GM19438 (cell line): ENCODE data around the gene DHCR24.
"Not testable (repeated sequence)": the region's sequence is repeated elsewhere in the genome, so short reads cannot be mapped to it uniquely, and the experiment has no call there.

Source experiments
- ATAC-seq: cut with Tn5 transposase; IDR thresholded peaks from one replicate; pipeline ENCODE4 v1.9.1; 2021; ENCODE audit warnings: low read depth; ENCODE audit not compliant: unreplicated experiment

Gene DHCR24, protein sequence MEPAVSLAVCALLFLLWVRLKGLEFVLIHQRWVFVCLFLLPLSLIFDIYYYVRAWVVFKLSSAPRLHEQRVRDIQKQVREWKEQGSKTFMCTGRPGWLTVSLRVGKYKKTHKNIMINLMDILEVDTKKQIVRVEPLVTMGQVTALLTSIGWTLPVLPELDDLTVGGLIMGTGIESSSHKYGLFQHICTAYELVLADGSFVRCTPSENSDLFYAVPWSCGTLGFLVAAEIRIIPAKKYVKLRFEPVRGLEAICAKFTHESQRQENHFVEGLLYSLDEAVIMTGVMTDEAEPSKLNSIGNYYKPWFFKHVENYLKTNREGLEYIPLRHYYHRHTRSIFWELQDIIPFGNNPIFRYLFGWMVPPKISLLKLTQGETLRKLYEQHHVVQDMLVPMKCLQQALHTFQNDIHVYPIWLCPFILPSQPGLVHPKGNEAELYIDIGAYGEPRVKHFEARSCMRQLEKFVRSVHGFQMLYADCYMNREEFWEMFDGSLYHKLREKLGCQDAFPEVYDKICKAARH

GRCh38 chr1:54886724-54887664, at the start of gene DHCR24:
Gene DHCR24, minus strand, starts transcription at chr1:54887195. Its CDS starts 76 bp downstream, at chr1:54887119.
- ATAC-seq: peak; percentile 85

- no peak for ATAC-seq
These were observed 49.8 kb upstream of the DHCR24 start for GRCh38 chr1:54936791-54937190.

GRCh38 chr1:54934869-54935268, 47.9 kb upstream of the DHCR24 start:
- ATAC-seq: no peak

DNA sequence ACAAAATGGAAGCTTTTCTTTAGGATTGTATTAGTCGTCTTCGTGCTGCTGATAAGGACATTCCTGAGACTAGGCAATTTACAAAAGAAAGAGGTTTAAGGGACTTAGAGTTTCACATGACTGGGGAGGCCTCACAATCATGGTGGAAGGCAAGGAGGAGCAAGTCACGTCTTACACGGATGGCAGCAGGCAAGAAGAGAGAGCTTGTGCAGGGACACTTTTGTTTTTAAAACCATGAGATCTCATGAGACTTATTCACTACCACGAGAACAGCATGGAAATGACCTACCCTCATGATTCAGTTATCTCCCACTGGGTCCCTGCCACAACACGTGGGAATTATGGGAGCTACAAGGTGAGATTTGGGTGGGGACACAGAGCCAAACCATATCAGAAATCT, 47.1 kb upstream of the DHCR24 start:
- ATAC-seq: not testable (repeated sequence)

DNA sequence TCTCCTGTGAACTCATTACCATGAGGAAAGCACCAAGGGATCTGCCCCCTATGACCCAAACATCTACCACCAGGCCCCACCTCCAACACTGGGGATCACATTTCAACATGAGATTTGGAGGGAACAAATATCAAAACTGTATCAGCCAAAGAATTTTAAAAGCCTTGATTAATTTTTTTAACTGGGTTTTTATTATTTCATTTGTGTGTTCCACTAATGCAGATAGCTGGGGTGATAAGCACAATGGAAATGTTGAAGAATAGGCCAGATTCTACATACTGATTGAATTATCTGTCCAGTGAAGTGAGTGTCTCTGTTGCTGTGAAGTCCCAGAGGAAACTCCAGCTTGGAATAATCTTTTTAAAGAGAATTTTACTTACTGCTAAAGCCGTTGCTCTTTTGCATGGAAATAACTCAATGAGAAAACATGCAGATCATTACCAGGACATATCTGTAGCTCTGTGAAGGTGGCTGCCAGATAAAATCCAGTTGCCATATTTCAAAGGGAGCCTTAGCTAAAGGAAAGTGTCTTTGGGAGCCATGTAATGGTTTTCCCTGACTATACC, 44.4 kb upstream of the DHCR24 start:
- no peak for ATAC-seq

DNA sequence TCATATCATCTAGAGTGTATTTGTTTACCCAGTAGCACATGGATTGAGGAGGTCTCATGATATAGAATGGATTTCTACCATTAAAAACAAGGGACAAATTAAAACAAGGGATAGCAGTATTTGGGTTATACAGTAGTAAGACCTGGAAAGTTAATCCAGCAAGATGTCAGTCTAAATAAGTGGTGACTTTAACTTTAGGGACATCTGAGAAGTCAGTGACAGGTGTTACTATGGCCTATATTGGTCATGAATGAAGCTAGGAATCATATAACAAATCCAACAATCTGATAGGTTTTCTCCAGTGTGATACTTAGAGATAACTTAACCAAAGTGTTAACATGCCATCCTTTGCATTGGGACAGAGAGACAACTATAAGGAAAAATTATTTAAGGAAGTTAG, 42.7 kb upstream of the DHCR24 start:
- no peak for ATAC-seq

GRCh38 chr1:54928327-54928726, 41.3 kb upstream of the DHCR24 start:
- ATAC-seq: no peak

DNA sequence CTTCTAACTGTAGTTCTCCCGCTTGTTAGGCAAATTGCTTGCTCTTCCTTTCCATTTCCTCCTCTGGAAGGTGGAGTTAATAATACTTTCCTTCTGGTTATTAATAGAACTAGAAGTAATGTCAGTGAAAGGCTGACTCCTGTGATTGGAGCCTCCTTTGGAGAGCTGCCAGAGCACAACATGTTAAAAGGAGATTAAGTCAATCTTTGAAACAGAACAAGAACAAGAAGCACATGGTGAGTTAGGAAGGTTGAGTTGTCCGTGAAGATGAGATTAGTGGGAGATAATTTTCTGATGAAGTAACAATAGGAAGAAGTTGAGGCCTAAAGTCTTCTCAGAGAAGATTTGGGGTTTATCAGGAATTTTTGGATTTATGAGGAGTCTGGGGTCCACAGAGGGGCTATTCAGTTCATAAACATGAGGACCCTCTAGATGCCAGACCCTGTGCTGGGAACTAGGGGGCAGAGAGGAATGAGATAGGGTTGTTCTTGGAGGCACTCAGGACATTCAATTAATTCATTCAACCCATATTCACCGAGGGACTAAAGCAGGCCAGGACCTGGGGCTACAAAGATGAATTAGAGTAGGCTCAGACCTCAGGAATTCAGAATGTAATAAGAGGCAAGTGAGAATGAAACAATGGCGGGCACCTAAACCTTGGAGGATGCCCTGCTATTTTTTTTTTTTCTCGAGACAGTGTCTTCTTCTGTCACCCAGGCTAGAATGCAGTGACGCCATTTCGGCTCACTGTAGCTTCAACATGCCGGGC, 40.7 kb upstream of the DHCR24 start:
- ATAC-seq: no peak

- no peak for ATAC-seq
These were observed 40.0 kb upstream of the DHCR24 start for GRCh38 chr1:54926970-54927369.

DNA sequence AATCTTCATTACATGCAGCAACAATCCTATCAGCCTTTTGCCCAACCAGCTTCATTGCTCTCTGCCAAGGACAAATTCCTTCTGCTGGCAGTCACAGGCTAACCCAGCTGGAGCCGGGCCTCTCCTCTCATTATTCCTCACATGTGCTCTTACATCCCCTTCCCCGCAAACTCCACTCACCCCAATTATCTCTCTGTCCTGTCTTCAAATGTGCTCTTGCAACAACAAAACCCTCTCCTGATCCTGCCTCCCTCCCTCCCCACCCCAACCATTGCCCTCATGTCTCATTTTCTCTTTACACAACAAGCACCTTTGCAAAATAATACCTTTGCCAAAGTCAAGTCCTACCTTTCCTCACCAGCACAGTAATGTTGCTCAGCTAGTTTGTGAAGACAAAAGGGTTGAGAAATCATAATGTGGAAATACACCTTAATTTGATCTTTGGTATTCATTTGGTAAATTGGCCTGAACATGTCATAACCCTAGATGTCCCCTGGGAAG, 36.0 kb upstream of the DHCR24 start:
- no peak for ATAC-seq

- no peak for ATAC-seq
These were observed 35.2 kb upstream of the DHCR24 start for GRCh38 chr1:54922040-54922761.

DNA sequence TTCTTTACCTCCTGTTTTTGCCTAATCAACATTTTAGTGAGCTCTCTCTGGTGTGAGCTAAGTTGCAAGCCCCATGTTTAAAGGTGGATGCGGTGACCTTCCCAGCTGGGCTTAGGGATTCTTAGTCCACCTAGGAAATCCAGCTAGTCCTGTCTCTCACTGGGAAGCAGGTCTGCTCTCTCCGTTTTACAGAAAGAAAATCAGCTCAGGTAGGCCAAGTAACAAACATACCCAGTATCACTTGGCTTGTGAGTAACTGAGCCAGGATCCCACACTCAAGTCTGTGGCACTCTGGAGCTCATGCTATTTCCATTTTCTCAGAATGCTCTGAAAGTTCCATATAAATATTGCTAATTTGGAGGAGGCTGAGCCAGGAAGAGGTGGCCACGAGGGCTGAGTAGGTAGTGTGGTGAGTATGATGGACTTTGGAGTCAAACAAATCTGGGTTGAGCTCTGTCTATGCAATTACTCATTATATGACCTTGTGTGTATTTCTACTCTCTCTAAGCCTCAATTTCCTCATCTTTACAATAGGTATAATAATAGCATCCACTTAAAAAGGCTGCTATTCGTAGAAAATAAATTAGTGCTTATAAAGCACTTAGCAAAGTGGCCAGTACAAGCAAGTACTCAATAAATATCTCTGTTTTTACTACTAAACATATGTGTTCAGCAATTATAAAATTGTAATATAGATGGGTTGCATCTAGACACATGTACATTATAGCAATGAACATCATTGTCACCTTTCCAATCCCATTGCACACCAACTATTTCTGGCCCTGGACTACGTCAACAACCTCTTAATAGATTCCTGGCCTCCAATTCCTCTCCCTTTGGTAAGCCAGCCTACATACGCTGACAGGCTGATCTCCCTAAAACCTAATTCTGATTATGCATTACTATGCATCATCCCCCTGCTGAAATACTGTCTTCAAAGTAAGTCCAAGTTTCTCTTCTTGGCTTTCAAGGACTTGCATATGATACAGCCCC, 32.7 kb upstream of the DHCR24 start:
- ATAC-seq: no peak

DNA sequence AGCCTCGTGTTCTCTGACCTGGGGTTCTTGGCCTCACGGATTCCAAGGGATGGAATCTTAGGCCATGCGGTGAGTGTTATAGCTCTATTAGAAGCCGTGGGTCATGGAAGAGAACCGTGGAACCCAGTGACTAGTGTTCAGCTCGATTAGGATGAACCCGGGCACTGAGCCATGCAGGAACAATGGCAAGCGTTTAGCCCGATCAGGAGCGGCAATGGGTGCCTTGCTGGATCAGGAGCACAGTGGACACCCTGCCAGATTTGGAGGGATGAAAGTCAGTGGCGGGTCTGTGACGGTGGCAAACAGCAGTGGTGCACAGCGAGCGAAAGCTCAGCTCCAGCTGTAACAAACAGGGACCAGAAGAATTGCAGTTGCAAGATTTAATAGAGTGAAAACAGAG, 24.1 kb upstream of the DHCR24 start:
- not testable (repeated sequence) for ATAC-seq

DNA sequence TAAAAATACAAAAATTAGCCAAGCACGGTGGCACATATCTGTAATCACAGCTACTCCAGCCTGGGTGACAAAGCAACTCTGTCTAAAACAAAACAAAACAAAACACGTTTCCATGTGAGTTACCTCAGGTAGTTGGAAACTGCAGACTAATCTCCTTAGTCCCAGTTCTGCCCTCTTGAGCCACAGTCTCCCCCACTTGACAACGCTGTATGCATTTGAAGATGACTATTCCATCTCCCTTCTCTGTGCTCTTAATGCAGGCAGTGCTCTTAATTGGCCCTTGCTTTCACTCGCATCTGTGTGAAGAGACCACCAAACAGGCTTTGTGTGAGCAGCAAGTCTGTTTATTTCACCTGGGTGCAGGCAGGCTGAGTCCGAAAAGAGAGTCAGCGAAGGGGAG, 19.6 kb upstream of the DHCR24 start:
- ATAC-seq: no peak

- no peak for ATAC-seq
These were observed 17.6 kb upstream of the DHCR24 start for GRCh38 chr1:54904476-54905048.

- no peak for ATAC-seq
These were observed 7.3 kb upstream of the DHCR24 start for GRCh38 chr1:54894271-54894670.

DNA sequence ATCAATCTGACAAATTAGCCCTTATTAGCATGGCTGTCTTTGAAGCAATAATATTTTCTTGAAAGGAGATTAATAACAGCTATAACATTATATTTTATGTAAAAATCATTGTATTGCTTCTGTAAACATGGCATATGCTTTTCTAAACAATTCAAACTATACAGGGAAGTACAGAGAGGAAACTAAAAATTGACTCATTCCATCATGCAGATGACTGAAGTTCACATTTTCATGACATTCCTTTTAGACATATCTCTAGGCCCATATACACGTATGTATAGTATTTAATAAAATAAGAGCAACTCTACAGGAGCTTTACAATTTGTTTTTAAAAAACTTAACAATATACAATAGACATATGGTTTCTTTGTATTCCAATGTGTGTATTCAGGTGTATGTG, 5.6 kb upstream of the DHCR24 start:
- ATAC-seq: no peak
